Measurements from ENCODE around the gene CS.
"Not testable (repeated sequence)": the region's sequence is repeated elsewhere in the genome, so short reads cannot be mapped to it uniquely, and the experiment has no call there.

Gene CS

GRCh38 chr12:56317675-56318074 lies 17.5 kb upstream of the CS start:
- DNase-seq, result no peak

GRCh38 chr12:56315622-56316473 lies 15.7 kb upstream of the CS start, which contains the start of gene CNPY2:
TSS of gene CNPY2 (minus strand) at chr12:56315988. CDS start at chr12:56315217, 771 bp downstream.
- DNase-seq, result peak; percentile 96 to 98

- DNase-seq, result peak; percentile 3 to 52
Observed at GRCh38 chr12:56315249-56315621, 15.1 kb upstream of the CS start.

GRCh38 chr12:56311003-56311402 lies 10.9 kb upstream of the CS start:
- DNase-seq, result no peak

- no peak for DNase-seq
Observed at GRCh38 chr12:56308714-56309113, 8.6 kb upstream of the CS start.

GRCh38 chr12:56307221-56307965 lies 7.3 kb upstream of the CS start:
- DNase-seq, result no peak

GRCh38 chr12:56304872-56305590 lies 4.9 kb upstream of the CS start:
- DNase-seq, result no peak

- DNase-seq, result no peak
Observed at GRCh38 chr12:56304276-56304675, 4.1 kb upstream of the CS start.

GRCh38 chr12:56300644-56301464 lies 724 bp upstream of the CS start:
- no peak for DNase-seq

GRCh38 chr12:56299308-56299852 lies 750 bp downstream of the CS start:
- DNase-seq, result peak in 1 of 2 experiments; percentile 43

GRCh38 chr12:56298828-56299227 lies 1.3 kb downstream of the CS start:
- DNase-seq, result no peak

GRCh38 chr12:56297400-56297799 lies 2.7 kb downstream of the CS start:
- no peak for DNase-seq

- DNase-seq, result no peak
Observed at GRCh38 chr12:56296295-56296694, 3.8 kb downstream of the CS start.

- DNase-seq, result no peak
Observed at GRCh38 chr12:56293795-56294194, 6.3 kb downstream of the CS start.

- DNase-seq, result no peak
Observed at GRCh38 chr12:56288705-56289387, 11.3 kb downstream of the CS start.

- DNase-seq, result no peak
Observed at GRCh38 chr12:56286044-56286830, 13.9 kb downstream of the CS start.

GRCh38 chr12:56284263-56284662 lies 15.9 kb downstream of the CS start:
- not testable (repeated sequence) for DNase-seq

- DNase-seq, result no peak
Observed at GRCh38 chr12:56282579-56282978, 17.6 kb downstream of the CS start.

- DNase-seq, result no peak
Observed at GRCh38 chr12:56282030-56282429, 18.1 kb downstream of the CS start.

GRCh38 chr12:56280849-56281248 lies 19.3 kb downstream of the CS start:
- no peak for DNase-seq

- no peak for DNase-seq
Observed at GRCh38 chr12:56278905-56279304, 21.2 kb downstream of the CS start.
